GM06990 (cell line): ENCODE measurements around the gene VIM.

Source experiments
- DNase-seq: peaks from one replicate; pipeline ENCODE4 v3.0.0-alpha.2; 2011; ENCODE audit not compliant: insufficient read length; ENCODE audit errors: extremely low read depth
- H3K27me3 ChIP-seq: replicated peaks from 2 replicates; pipeline ENCODE4 v1.6.0; 2011; ENCODE audit warnings: low read length; ENCODE audit not compliant: control insufficient read depth, insufficient read depth
- H3K36me3 ChIP-seq: 2 replicates; pipeline ENCODE4 v1.5.1; 2011; ENCODE audit warnings: low read length; ENCODE audit not compliant: control insufficient read depth, insufficient read depth
- H3K4me3 ChIP-seq: replicated peaks from 2 replicates; pipeline ENCODE4 v1.5.1; 2011; ENCODE audit warnings: low read depth, mild to moderate bottlenecking, control low read depth, low read length
- TF ChIP-seq, protein P1 (sequence below): IDR thresholded peaks from 2 replicates; pipeline ENCODE4 v1.5.1; 2011; ENCODE audit warnings: low read length, control low read depth, mild to moderate bottlenecking, inconsistent platforms; ENCODE audit not compliant: insufficient read depth, poor library complexity, severe bottlenecking

VIM gene

DNA sequence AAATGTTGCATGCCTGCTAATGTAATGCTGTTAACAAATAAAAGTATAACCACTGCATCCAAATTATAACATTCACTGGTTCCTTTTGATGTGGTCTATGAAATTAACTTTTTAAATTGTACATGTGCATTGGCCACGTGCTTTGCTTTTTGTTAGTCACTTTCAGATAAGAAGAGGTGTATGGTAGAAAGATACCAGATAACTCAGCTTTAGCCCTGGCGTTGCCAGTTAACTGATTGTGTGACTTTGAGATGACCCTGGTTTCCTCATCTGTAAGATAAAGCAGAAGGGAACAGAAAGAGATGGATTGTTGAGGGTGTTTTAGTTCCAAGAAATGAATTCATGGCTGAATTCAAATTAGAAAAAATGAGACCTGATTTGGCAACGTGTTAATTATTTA lies 24.6 kb upstream of the VIM start:
- no peaks in the 10 kb centered on the region for H3K27me3 ChIP-seq
- no peak overlapping the region for H3K4me3 ChIP-seq
- no peaks in the 10 kb centered on the region for H3K36me3 ChIP-seq
- DNase-seq, result no peak
- TF ChIP-seq, protein P1, sequence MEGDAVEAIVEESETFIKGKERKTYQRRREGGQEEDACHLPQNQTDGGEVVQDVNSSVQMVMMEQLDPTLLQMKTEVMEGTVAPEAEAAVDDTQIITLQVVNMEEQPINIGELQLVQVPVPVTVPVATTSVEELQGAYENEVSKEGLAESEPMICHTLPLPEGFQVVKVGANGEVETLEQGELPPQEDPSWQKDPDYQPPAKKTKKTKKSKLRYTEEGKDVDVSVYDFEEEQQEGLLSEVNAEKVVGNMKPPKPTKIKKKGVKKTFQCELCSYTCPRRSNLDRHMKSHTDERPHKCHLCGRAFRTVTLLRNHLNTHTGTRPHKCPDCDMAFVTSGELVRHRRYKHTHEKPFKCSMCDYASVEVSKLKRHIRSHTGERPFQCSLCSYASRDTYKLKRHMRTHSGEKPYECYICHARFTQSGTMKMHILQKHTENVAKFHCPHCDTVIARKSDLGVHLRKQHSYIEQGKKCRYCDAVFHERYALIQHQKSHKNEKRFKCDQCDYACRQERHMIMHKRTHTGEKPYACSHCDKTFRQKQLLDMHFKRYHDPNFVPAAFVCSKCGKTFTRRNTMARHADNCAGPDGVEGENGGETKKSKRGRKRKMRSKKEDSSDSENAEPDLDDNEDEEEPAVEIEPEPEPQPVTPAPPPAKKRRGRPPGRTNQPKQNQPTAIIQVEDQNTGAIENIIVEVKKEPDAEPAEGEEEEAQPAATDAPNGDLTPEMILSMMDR, result no peak

DNA sequence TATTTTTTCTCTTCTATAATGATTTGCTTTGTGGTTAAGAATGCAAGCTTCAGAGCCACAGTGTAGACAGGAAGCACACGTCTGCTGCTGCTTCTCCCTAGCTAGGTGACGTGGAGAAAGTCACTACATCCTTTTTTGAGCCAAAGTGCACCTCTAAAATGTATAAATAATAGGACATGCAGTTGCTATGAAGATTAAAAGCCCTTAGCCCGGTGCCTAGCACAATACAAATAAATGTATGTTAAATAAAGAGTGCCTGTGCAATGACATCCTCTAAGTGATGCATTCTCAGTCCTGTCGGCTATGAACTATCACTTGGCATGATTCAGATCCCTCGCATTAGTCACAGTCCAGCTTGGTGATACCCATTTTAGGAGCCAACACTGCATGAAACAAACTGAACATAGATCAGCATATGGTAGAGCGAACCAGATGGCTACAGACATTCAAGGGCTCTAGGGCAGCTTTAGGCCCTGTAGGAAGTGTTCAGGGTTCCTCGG lies 21.8 kb upstream of the VIM start:
- no peak for DNase-seq
- Histone ChIP-seq H3K36me3 (no peaks in the 10 kb centered on the region), H3K27me3 (no peaks in the 10 kb centered on the region), H3K4me3 (no peak overlapping the region)
- TF ChIP-seq, protein P1, result no peak

DNA sequence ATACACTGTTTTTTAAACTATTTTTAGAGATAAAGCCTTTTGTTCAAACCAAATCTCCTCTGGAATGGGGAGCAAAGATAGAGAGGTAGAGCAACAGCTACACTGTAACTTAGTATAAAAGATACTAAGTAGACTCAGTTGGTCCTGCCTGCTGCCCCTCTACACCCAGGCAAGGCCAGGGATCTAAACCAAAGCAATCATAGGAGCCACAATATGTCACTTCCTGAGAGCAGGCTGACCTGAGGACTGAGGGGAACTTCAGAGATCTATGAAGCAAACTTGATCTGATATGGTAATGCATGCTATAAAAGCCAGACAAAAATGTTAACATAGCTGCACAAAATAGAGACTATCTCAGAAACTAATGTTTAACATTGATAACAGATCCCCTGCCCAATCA lies 19.6 kb upstream of the VIM start:
- Histone ChIP-seq H3K4me3 (no peak overlapping the region), H3K27me3 (no peaks in the 10 kb centered on the region), H3K36me3 (no peaks in the 10 kb centered on the region)
- TF ChIP-seq, protein P1, result no peak
- DNase-seq, result no peak

DNA sequence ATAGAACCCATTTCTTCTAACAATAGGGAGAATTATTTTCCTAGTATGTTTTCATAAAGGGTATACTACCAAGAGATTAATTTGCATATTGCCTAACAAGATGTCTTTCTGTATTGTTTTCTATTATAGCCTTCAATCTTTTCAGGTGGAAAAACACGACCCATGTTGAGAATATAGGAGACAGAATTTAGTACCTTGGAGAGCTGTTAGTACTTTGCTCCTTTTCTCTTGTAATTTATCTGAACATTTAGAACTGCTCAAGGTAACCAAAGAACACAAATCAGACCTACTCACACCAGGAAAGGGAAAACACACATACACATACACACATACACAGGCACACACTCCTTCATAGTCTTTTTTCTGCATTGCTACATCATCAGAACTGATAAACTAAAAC lies 18.7 kb upstream of the VIM start:
- TF ChIP-seq, protein P1, result no peak
- Histone ChIP-seq H3K4me3 (no peak overlapping the region), H3K27me3 (no peaks in the 10 kb centered on the region), H3K36me3 (no peaks in the 10 kb centered on the region)
- no peak for DNase-seq

DNA sequence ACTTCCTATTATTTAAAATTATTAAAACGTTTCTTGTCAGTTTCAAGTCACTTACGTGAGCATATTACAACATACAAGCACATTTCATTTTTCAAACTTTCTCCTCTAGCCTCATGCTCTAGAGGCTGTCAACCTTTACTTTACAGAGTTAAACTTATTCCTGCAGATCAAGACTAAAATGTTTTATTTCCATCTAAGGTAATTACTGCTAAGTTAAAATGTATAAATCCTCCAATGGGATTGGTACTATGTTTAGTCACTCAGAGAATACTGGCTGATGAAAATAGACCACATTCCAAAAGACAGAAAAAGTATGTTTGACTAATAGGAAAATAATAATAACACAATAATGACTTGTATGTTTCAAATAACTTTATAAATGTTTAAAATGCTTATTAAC lies 18.2 kb upstream of the VIM start:
- H3K36me3 ChIP-seq, result no peaks in the 10 kb centered on the region
- no peaks in the 10 kb centered on the region for H3K27me3 ChIP-seq
- DNase-seq, result no peak
- no peak overlapping the region for H3K4me3 ChIP-seq
- TF ChIP-seq, protein P1, result no peak

DNA sequence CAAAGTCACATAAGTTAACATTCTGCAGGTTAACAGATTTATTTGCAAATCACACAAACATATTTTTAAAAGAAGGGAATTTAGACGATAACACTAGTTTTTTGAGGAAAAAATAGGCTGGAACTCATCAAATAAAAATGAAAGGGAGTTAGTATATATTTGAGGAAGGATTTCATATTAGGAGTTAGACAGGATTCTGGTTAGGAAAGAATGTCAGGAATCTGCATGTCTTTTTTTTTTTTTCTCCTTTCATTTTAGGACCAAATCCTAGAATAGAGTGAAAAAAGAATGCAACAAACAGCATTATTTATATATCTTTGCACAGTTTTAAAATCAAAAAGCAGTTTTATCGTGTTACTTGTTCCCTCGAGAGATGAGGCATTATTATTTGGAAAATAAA lies 17.7 kb upstream of the VIM start:
- Histone ChIP-seq H3K27me3 (no peaks in the 10 kb centered on the region), H3K36me3 (no peaks in the 10 kb centered on the region), H3K4me3 (no peak overlapping the region)
- no peak for DNase-seq
- TF ChIP-seq, protein P1, result no peak
